CD4-positive, alpha-beta memory T cell (primary cell): ENCODE measurements around the gene SLC44A5. TPM values are rescaled to one million over a fixed set of nuclear protein-coding genes. Genes with fewer than 3 reads are reported as not detected.
"Not testable (repeated sequence)": the region's sequence is repeated elsewhere in the genome, so short reads cannot be mapped to it uniquely, and the experiment has no call there.

Experiments
- CTCF ChIA-PET: fragments of 350-600 bp; sonication (Branson Sonifier 250); formaldehyde crosslinking; loops from one replicate; lab custom pipeline; 2021; ENCODE audit warnings: inconsistent platforms; ENCODE audit not compliant: partially characterized antibody; lab: Charles Lee
- POLR2A ChIA-PET: fragments of 350-600 bp; sonication (Branson Sonifier 250); formaldehyde crosslinking; loops from one replicate; lab custom pipeline; 2021; ENCODE audit not compliant: partially characterized antibody; lab: Charles Lee
- DNase-seq, 5 donors: peaks; one replicate each; pipeline versions ENCODE4 v3.0.0 to v3.0.0-alpha.2; 2020 to 2022; ENCODE audit warnings: mixed read lengths in 1 of 5
- H3K27ac ChIP-seq: one replicate; pipeline ENCODE4 v1.7.0; 2013; ENCODE audit warnings: low read depth, low read length
- H3K27me3 ChIP-seq: 2 replicates; pipeline ENCODE4 v1.7.0; 2013; ENCODE audit warnings: mild to moderate bottlenecking, low read length, moderate library complexity; ENCODE audit not compliant: insufficient read depth
- H3K36me3 ChIP-seq: 2 replicates; pipeline ENCODE4 v1.7.0; 2013; ENCODE audit warnings: mild to moderate bottlenecking, low read length, moderate library complexity; ENCODE audit not compliant: insufficient read depth
- H3K4me1 ChIP-seq: 2 replicates; pipeline ENCODE4 v1.7.0; 2013; ENCODE audit warnings: mild to moderate bottlenecking, low read length, moderate library complexity; ENCODE audit not compliant: insufficient read depth
- H3K4me3 ChIP-seq, 2 donors: one replicate each; pipeline ENCODE4 v1.7.0; 2013; ENCODE audit warnings: low read length in 2 of 2, mild to moderate bottlenecking in 1 of 2
- H3K9me3 ChIP-seq, 2 donors: one replicate each; pipeline ENCODE4 v1.7.0; 2013; ENCODE audit warnings: low read length in 2 of 2, control low read depth in 1 of 2; ENCODE audit not compliant: control insufficient read depth in 1 of 2
- H3K27ac Mint-ChIP-seq, 7 donors: one replicate each; pipeline ENCODE4 v1.8.0; 2020 to 2021; ENCODE audit warnings: mixed read lengths in 7 of 7, mild to moderate bottlenecking in 6 of 7, inconsistent platforms in 3 of 7, moderate library complexity in 3 of 7
- H3K27me3 Mint-ChIP-seq, 2 donors: one replicate each; pipeline ENCODE4 v1.8.0; 2020 to 2021; ENCODE audit warnings: mixed read lengths in 2 of 2
- H3K36me3 Mint-ChIP-seq, 2 donors: one replicate each; pipeline ENCODE4 v1.8.0; 2020 to 2021; ENCODE audit warnings: mixed read lengths in 2 of 2, inconsistent platforms in 1 of 2, mild to moderate bottlenecking in 1 of 2
- H3K4me1 Mint-ChIP-seq, 4 donors: one replicate each; pipeline ENCODE4 v1.8.0; 2020 to 2021; ENCODE audit warnings: mixed read lengths in 4 of 4, mild to moderate bottlenecking in 1 of 4
- H3K4me3 Mint-ChIP-seq, 8 donors: one replicate each; pipeline ENCODE4 v1.8.0; 2020 to 2021; ENCODE audit warnings: mixed read lengths in 8 of 8, mild to moderate bottlenecking in 7 of 8, moderate library complexity in 6 of 8, inconsistent platforms in 3 of 8
- H3K9me3 Mint-ChIP-seq, 8 donors: one replicate each; pipeline ENCODE4 v1.8.0; 2020 to 2021; ENCODE audit warnings: mixed read lengths in 8 of 8, mild to moderate bottlenecking in 5 of 8, inconsistent platforms in 3 of 8, moderate library complexity in 1 of 8
- intact Hi-C: fragments of 100-400 bp; cut with micrococcal nuclease; formaldehyde crosslinking; loops from one replicate; pipeline ENCODE4 v1.15.1; 2023
- polyA plus RNA-seq, 2 donors: library from polyadenylated mRNA; unstranded; fragments of 300-500 nt; fragmentation: Illumina TruSeq; gene quantifications; one replicate each; pipeline ENCODE4 v1.2.3, GENCODE V29; 2021
- total RNA-seq, 2 experiments: library from RNA; stranded (reverse); gene quantifications; one replicate each; pipeline ENCODE4 v1.2.3, GENCODE V29; 2021

The SLC44A5 gene
- total and polyA plus RNA-seq, 4 experiments from 2014 or later, result 1.0 to 3.3 (median 3.0) TPM; not detected in 1

DNA sequence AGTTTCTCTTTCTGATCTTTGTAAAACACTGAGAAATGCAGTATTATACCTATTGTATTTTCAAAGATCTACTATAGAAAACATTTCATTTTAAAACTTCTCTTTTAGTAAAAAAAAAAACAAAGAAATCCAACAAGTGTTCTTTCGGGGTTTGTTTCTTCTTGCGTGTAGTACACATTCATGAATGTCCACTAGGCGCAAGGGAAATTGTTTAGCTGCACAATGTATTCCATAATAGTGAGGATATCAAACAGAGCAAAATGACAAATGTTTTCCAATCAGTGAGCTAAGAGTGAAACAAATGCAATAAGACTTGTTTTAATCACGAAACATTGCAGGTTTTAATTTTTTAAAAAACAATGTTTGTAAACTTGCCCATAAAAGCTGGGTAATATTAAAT, 408.2 kb downstream of the SLC44A5 start:
- Histone ChIP-seq H3K4me1 (no peaks in the 10 kb centered on the region), H3K27ac (no peak overlapping the region), H3K9me3 (no peaks in the 10 kb centered on the region), H3K4me3 (no peak overlapping the region), H3K36me3 (no peaks in the 10 kb centered on the region), H3K27me3 (no peaks in the 10 kb centered on the region)
- Mint-ChIP-seq H3K27ac (no peak overlapping the region), H3K27me3 (peaks cover 0 to 2% of the 10 kb centered on the region in 2 donors), H3K4me3 (no peak overlapping the region), H3K36me3 (no peaks in the 10 kb centered on the region), H3K4me1 (peaks cover 0 to 2% (median under 1%) of the 10 kb centered on the region in 4 donors), H3K9me3 (no peaks in the 10 kb centered on the region)
- ChIA-PET POLR2A (no interaction called here), CTCF (no interaction called here)
- no peak for DNase-seq
- intact Hi-C loops, result no loop called here

DNA sequence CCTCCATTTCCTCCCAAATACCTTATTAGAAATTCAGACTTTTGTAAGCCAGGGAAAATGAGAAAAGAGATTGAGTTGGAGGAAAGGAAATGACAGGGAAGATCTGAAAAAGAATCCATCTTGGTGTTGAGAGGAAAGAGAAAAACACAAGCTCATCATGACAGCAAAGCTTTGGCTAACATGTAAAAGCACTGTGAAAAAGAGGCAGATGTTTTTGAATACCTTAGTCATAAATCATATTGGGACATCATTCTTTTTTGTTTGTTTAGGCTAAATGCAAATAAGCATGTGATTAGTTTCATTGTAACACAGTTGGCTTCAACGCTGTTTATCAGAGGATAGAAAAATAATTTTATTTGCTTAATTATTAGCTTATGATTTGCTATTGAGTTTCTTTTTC, 412.2 kb downstream of the SLC44A5 start:
- Mint-ChIP-seq H3K4me1 (peaks cover 0 to under 1% (median under 1%) of the 10 kb centered on the region in 4 donors), H3K9me3 (peaks cover 0 to under 1% (median 0%) of the 10 kb centered on the region in 8 donors), H3K4me3 (no peak overlapping the region), H3K36me3 (no peaks in the 10 kb centered on the region), H3K27ac (no peak overlapping the region), H3K27me3 (peaks cover 0 to 2% of the 10 kb centered on the region in 2 donors)
- no peak overlapping the region for H3K27ac ChIP-seq
- no peaks in the 10 kb centered on the region for H3K27me3 ChIP-seq
- H3K36me3 ChIP-seq, result no peaks in the 10 kb centered on the region
- POLR2A ChIA-PET, result no interaction called here
- H3K4me3 ChIP-seq, result no peak overlapping the region
- no peaks in the 10 kb centered on the region for H3K9me3 ChIP-seq
- intact Hi-C loops, result no loop called here
- DNase-seq, result no peak
- no peaks in the 10 kb centered on the region for H3K4me1 ChIP-seq
- CTCF ChIA-PET, result no interaction called here

DNA sequence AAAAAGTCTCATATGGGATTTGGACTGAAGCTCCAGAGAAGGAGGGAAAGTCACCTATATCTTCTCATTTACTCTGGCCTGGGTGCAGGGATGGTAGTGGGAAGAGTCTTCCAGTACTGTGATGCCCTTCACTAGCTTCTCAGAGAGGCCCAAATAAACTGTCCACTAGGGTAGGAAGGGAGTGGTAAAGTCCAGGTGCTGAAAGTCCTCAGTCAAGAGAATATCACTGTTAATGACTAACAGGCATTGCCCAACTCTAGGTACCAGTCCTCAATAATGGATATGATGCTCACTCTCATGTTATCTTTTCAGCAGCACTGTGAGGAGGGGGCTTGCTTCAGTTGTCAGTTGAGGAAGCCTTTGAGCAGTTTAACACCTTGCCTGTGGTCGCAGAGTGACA, 412.8 kb downstream of the SLC44A5 start:
- ChIA-PET CTCF (no interaction called here), POLR2A (no interaction called here)
- H3K27ac Mint-ChIP-seq, result no peak overlapping the region
- Histone ChIP-seq H3K36me3 (no peaks in the 10 kb centered on the region), H3K9me3 (no peaks in the 10 kb centered on the region), H3K4me3 (no peak overlapping the region), H3K27ac (no peak overlapping the region), H3K4me1 (no peaks in the 10 kb centered on the region), H3K27me3 (no peaks in the 10 kb centered on the region)
- intact Hi-C loops, result no loop called here
- peaks cover 0 to 2% of the 10 kb centered on the region in 2 donors for H3K27me3 Mint-ChIP-seq
- no peak for DNase-seq
- H3K4me3 Mint-ChIP-seq, result no peak overlapping the region
- no peaks in the 10 kb centered on the region for H3K4me1 Mint-ChIP-seq
- no peaks in the 10 kb centered on the region for H3K36me3 Mint-ChIP-seq
- peaks cover 0 to 4% (median 0%) of the 10 kb centered on the region in 8 donors for H3K9me3 Mint-ChIP-seq

DNA sequence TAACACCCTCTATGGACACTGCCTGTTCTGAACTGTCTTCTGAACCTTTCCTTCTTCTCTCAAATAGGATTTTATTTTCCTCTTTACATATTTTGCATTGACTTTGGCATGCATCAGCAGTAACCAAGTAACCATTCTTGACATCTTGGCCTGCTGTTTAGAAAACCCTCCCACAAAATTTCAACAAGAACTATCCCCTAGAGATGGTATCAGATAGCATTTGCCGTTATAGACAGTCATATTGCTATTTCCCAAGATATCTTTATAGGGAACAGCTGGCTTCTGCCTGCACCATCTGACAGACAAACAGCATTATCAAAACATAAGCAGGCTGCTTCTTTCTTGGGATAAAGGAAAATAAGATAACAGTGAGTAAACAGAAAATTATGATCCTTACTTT, 422.0 kb downstream of the SLC44A5 start:
- Mint-ChIP-seq H3K4me1 (no peaks in the 10 kb centered on the region), H3K9me3 (peaks cover 0 to 8% (median under 1%) of the 10 kb centered on the region in 8 donors), H3K36me3 (no peaks in the 10 kb centered on the region), H3K27me3 (no peaks in the 10 kb centered on the region), H3K27ac (no peak overlapping the region), H3K4me3 (no peak overlapping the region)
- no peaks in the 10 kb centered on the region for H3K27me3 ChIP-seq
- no peaks in the 10 kb centered on the region for H3K36me3 ChIP-seq
- intact Hi-C loops, result no loop called here
- ChIA-PET CTCF (no interaction called here), POLR2A (no interaction called here)
- no peaks in the 10 kb centered on the region for H3K9me3 ChIP-seq
- H3K27ac ChIP-seq, result no peak overlapping the region
- H3K4me3 ChIP-seq, result no peak overlapping the region
- no peaks in the 10 kb centered on the region for H3K4me1 ChIP-seq
- no peak for DNase-seq

DNA sequence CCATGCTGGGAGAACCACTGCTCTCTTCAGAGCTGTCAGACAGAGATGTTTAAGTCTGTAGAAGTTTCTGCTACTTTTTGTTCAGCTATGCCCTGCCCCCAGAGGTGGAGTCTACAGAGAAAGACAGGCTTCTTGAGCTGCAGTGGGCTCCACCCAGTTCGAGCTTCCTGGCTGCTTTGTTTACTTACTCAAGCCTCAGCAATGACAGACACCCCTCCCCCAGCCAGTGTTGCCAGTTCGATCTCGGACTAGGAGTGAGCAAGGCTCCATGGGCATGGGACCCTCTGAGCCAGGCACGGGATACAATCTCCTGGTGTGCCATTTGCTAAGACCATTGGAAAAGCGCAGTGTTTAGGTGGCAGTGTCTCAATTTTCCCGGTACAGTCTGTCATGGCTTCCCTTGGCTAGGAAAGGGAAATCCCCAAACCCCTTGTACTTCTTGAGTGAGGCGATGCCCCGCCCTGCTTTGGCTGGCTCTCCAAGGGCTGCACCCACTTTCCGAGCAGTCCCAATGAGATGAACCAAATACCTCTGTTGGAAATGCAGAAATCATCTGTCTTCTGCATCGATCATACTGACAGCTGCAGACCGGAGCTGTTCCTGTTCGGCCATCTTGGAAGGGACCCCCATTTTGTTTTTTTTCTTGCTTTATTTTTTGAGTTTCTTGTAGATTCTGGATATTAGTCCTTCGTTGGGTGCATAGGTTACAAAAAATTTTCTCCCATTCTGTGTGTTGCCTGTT, 429.5 kb downstream of the SLC44A5 start:
- H3K4me1 Mint-ChIP-seq, H3K4me3 Mint-ChIP-seq, H3K27ac ChIP-seq, DNase-seq, POLR2A ChIA-PET, H3K36me3 ChIP-seq, H3K36me3 Mint-ChIP-seq, intact Hi-C loops, CTCF ChIA-PET, H3K9me3 ChIP-seq, H3K27me3 Mint-ChIP-seq, H3K4me1 ChIP-seq, H3K4me3 ChIP-seq, H3K27me3 ChIP-seq, H3K27ac Mint-ChIP-seq: not testable (repeated sequence)
- peaks cover 0 to 36% (median 21%) of the 10 kb centered on the region in 8 donors for H3K9me3 Mint-ChIP-seq

DNA sequence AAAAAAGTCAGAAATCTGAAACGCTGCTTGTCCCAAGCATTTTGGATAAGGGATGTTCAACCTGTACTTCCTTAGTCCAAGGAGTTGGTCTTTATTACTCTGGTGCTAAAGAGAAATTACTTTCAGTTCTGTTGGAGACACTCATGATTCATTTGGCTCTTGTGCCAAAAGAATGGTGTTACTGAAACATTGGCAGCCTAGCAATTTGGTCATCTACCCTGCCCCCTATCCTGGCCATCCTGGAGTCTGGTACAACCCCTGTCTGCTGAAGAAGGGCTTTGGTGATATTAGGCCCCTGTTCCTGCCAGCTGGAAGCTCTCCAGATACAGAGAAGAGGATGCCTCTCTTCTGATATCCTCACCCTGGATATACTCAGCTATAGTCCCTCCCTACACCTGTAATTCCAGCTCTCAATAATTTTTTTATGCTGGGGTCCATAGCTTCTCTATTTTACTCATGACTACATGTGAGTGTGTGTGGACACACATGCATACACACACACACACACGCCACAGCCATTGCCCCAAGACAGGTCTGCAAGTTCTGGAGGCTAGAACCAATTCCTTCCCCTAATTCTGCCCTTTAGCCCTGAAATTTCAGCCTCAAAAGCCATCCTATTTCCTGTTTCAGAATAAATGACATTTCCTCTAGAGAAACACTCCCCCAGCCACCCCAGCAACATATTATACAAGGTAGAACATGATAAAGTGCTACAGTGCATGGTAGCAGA, 436.7 kb downstream of the SLC44A5 start:
- ChIA-PET POLR2A (no interaction called here), CTCF (no interaction called here)

DNA sequence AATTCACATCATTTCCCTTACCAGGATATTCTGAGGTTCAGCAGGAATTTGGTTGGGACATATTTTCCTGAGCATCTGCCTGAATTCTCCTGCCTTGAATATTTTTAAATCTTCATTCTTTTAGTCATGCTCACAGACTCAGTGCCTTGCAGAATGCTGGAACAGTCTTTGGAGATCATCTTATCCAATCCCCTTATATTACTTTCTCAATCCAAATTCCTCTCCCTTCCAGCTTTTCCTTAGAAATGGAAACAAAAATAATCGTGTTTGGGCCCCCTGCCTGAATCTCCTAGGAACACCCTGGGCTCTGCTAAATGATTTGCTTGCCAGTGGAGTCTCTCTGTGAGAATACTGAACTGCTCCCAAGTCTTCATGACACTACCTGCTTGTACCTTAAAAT, 438.4 kb downstream of the SLC44A5 start:
- Histone ChIP-seq H3K4me3 (no peak overlapping the region), H3K9me3 (no peaks in the 10 kb centered on the region), H3K27ac (no peak overlapping the region), H3K36me3 (no peaks in the 10 kb centered on the region), H3K27me3 (no peaks in the 10 kb centered on the region), H3K4me1 (no peaks in the 10 kb centered on the region)
- intact Hi-C loops, result no loop called here
- H3K4me3 Mint-ChIP-seq, result no peak overlapping the region
- H3K27me3 Mint-ChIP-seq, result no peaks in the 10 kb centered on the region
- H3K36me3 Mint-ChIP-seq, result no peaks in the 10 kb centered on the region
- CTCF ChIA-PET, result no interaction called here
- no peak for DNase-seq
- H3K27ac Mint-ChIP-seq, result no peak overlapping the region
- H3K4me1 Mint-ChIP-seq, result no peaks in the 10 kb centered on the region
- POLR2A ChIA-PET, result no interaction called here
- H3K9me3 Mint-ChIP-seq, result peaks cover 0 to 14% (median 5%) of the 10 kb centered on the region in 8 donors

More for the DNA sequence above, 436.7 kb downstream of the SLC44A5 start:
- Histone ChIP-seq H3K27ac (no peak overlapping the region), H3K9me3 (no peaks in the 10 kb centered on the region), H3K36me3 (no peaks in the 10 kb centered on the region), H3K27me3 (no peaks in the 10 kb centered on the region), H3K4me1 (no peaks in the 10 kb centered on the region), H3K4me3 (no peak overlapping the region)
- intact Hi-C loops, result no loop called here
- no peak overlapping the region for H3K4me3 Mint-ChIP-seq
- no peaks in the 10 kb centered on the region for H3K4me1 Mint-ChIP-seq
- H3K27ac Mint-ChIP-seq, result no peak overlapping the region
- no peaks in the 10 kb centered on the region for H3K36me3 Mint-ChIP-seq
- peaks cover 0 to 3% of the 10 kb centered on the region in 2 donors for H3K27me3 Mint-ChIP-seq
- H3K9me3 Mint-ChIP-seq, result peaks cover 0 to 20% (median 8%) of the 10 kb centered on the region in 8 donors
- DNase-seq, result no peak
